Aorta (tissue), 5 donors: Measurements from ENCODE around the gene CDK19. TPM values are rescaled to one million over a fixed set of nuclear protein-coding genes. Genes with fewer than 3 reads are reported as not detected.
"Not testable (repeated sequence)": the region's sequence is repeated elsewhere in the genome, so short reads cannot be mapped to it uniquely, and the experiment has no call there.

Experiments
- ATAC-seq: fragments of 200-7000 bp; cut with Tn5 transposase; one replicate; pipeline ENCODE4 v1.9.1; 2022; ENCODE audit warnings: moderate library complexity; ENCODE audit not compliant: low FRiP score
- DNase-seq, 2 donors: peaks; one replicate each; pipeline ENCODE4 v3.0.0-alpha.2; 2020
- H3K27ac ChIP-seq, 2 donors: one replicate each; pipeline ENCODE4 v1.5.1; 2013; ENCODE audit warnings: low read length in 2 of 2, mild to moderate bottlenecking in 2 of 2, moderate library complexity in 2 of 2, control low read depth in 1 of 2, inconsistent platforms in 1 of 2, low read depth in 1 of 2
- H3K27me3 ChIP-seq, 2 donors: one replicate each; pipeline ENCODE4 v1.6.1; 2013; ENCODE audit warnings: control low read depth in 1 of 2, low read length in 1 of 2, mild to moderate bottlenecking in 1 of 2, moderate library complexity in 1 of 2; ENCODE audit not compliant: insufficient read depth in 2 of 2, control insufficient read depth in 1 of 2
- H3K36me3 ChIP-seq, 2 donors: one replicate each; pipeline ENCODE4 v1.6.1; 2013; ENCODE audit warnings: control low read depth in 1 of 2, low read length in 1 of 2, mild to moderate bottlenecking in 1 of 2; ENCODE audit not compliant: insufficient read depth in 2 of 2, control insufficient read depth in 1 of 2
- H3K4me1 ChIP-seq, 2 donors: one replicate each; pipeline ENCODE4 v1.6.1; 2013; ENCODE audit warnings: low read length in 2 of 2, control low read depth in 1 of 2, mild to moderate bottlenecking in 1 of 2, moderate library complexity in 1 of 2; ENCODE audit not compliant: insufficient read depth in 2 of 2, control insufficient read depth in 1 of 2
- H3K4me3 ChIP-seq, 2 donors: one replicate each; pipeline ENCODE4 v1.5.1; 2013; ENCODE audit warnings: low read length in 2 of 2, control low read depth in 1 of 2, mild to moderate bottlenecking in 1 of 2
- H3K9me3 ChIP-seq: one replicate; pipeline ENCODE4 v1.6.1; 2013; ENCODE audit warnings: mild to moderate bottlenecking, low read length; ENCODE audit not compliant: control insufficient read depth
- WGBS, 2 donors: extraction: QIAGEN DNeasy Blood & Tissue Kit; methylation state at CpG; one replicate each; pipeline ENCODE4 v1.1.7; 2013; 5-methylcytosine and 5-hydroxymethylcytosine counted together
- intact Hi-C, 2 donors: fragments of 100-400 bp; cut with DNase I; formaldehyde crosslinking; loops; one replicate each; pipeline versions ENCODE4 v1.14.2 to v1.15.0; 2022
- polyA plus RNA-seq, 2 donors: library from polyadenylated mRNA; stranded (reverse); fragments of 200-250 nt; gene quantifications; one replicate each; pipeline ENCODE4 v1.2.3, GENCODE V29; 2013
- total RNA-seq, 2 donors: library from RNA; stranded (reverse); fragmentation: NEBNext Ultra II Directional; extraction: Animal tissue kit (Norgen Biotek cat#: 25700); gene quantifications; one replicate each; pipeline ENCODE4 v1.2.1, GENCODE V29; 2021
- donor health status: healthy with polysubstance abuse.
- donor health status: Bipolar disorder and iron deficiency.
- donor health status: DM: no; HTN: no; CAD: no.
- donor health status: DM: no; HTN: no; CAD: no.
- donor health status: DM: yes; HTN: yes; CAD: no.

CDK19 gene
- total and polyA plus RNA-seq, 4 donors = 5.4 to 22.4 (median 12.8) TPM

GRCh38 chr6:110735666-110736065, 79.6 kb downstream of the CDK19 start:
- H3K27ac ChIP-seq = no peak overlapping the region
- no peak for ATAC-seq
- no peak overlapping the region for H3K4me3 ChIP-seq
- DNase-seq = no peak
- H3K4me1 ChIP-seq = no peaks in the 10 kb centered on the region
- no peaks in the 10 kb centered on the region for H3K27me3 ChIP-seq
- 96 to 97% methylated on average over 4 of the region's 4 CpGs for WGBS, 2 donors
- intact Hi-C loops = no loop called here
- no peaks in the 10 kb centered on the region for H3K36me3 ChIP-seq
- no peaks in the 10 kb centered on the region for H3K9me3 ChIP-seq

- Histone ChIP-seq H3K9me3 (no peaks in the 10 kb centered on the region), H3K4me3 (no peak overlapping the region), H3K27ac (no peak overlapping the region), H3K27me3 (no peaks in the 10 kb centered on the region), H3K4me1 (no peaks in the 10 kb centered on the region), H3K36me3 (no peaks in the 10 kb centered on the region)
- intact Hi-C loops = no loop called here
- DNase-seq = no peak
- no peak for ATAC-seq
- WGBS, 2 donors = 96 to 98% methylated on average over 3 of the region's 3 CpGs
These were observed 83.4 kb downstream of the CDK19 start for GRCh38 chr6:110731898-110732297.

- intact Hi-C loops = no loop called here
- Histone ChIP-seq H3K4me3 (no peak overlapping the region), H3K27me3 (no peaks in the 10 kb centered on the region), H3K4me1 (no peaks in the 10 kb centered on the region), H3K36me3 (no peaks in the 10 kb centered on the region), H3K9me3 (no peaks in the 10 kb centered on the region), H3K27ac (no peak overlapping the region)
- 92 to 97% methylated on average over 4 of the region's 4 CpGs for WGBS, 2 donors
- ATAC-seq (no peak), DNase-seq (no peak)
These were observed 84.1 kb downstream of the CDK19 start for GRCh38 chr6:110731196-110731595.

- Histone ChIP-seq H3K4me3 (no peak overlapping the region), H3K27ac (no peak overlapping the region), H3K27me3 (no peaks in the 10 kb centered on the region), H3K36me3 (no peaks in the 10 kb centered on the region), H3K4me1 (no peaks in the 10 kb centered on the region), H3K9me3 (no peaks in the 10 kb centered on the region)
- ATAC-seq (no peak), DNase-seq (no peak)
- intact Hi-C loops = no loop called here
- WGBS, 2 donors = 96 to 100% methylated on average over 1 of the region's 1 CpG
These were observed 86.8 kb downstream of the CDK19 start for GRCh38 chr6:110728501-110728900.

- Histone ChIP-seq H3K27me3 (no peaks in the 10 kb centered on the region), H3K4me1 (no peaks in the 10 kb centered on the region), H3K4me3 (no peak overlapping the region), H3K27ac (no peak overlapping the region), H3K9me3 (no peaks in the 10 kb centered on the region), H3K36me3 (no peaks in the 10 kb centered on the region)
- 90 to 93% methylated on average over 3 of the region's 3 CpGs for WGBS, 2 donors
- DNase-seq (no peak), ATAC-seq (no peak)
- intact Hi-C loops = no loop called here
These were observed 92.3 kb downstream of the CDK19 start for GRCh38 chr6:110723017-110723416.

GRCh38 chr6:110720066-110720465, 95.2 kb downstream of the CDK19 start:
- Histone ChIP-seq H3K36me3 (no peaks in the 10 kb centered on the region), H3K9me3 (no peaks in the 10 kb centered on the region), H3K27ac (no peak overlapping the region), H3K4me1 (no peaks in the 10 kb centered on the region), H3K4me3 (no peak overlapping the region), H3K27me3 (no peaks in the 10 kb centered on the region)
- intact Hi-C loops = no loop called here
- WGBS, 2 donors = 86 to 93% methylated on average over 3 of the region's 3 CpGs
- ATAC-seq (no peak), DNase-seq (no peak)

GRCh38 chr6:110719601-110720000, 95.7 kb downstream of the CDK19 start:
- ATAC-seq, H3K4me3 ChIP-seq, H3K9me3 ChIP-seq, H3K27me3 ChIP-seq, H3K27ac ChIP-seq, H3K4me1 ChIP-seq, DNase-seq, intact Hi-C loops, H3K36me3 ChIP-seq: not testable (repeated sequence)
- WGBS, 2 donors = 96 to 97% methylated on average over 7 of the region's 7 CpGs

GRCh38 chr6:110714143-110714542, 101.1 kb downstream of the CDK19 start:
- ATAC-seq (no peak), DNase-seq (no peak)
- Histone ChIP-seq H3K27me3 (no peaks in the 10 kb centered on the region), H3K36me3 (no peaks in the 10 kb centered on the region), H3K4me1 (no peaks in the 10 kb centered on the region), H3K27ac (no peak overlapping the region), H3K4me3 (no peak overlapping the region), H3K9me3 (no peaks in the 10 kb centered on the region)
- intact Hi-C loops = no loop called here
- WGBS, 2 donors = 93 to 98% methylated on average over 1 of the region's 1 CpG

GRCh38 chr6:110712238-110712637, 103.0 kb downstream of the CDK19 start:
- 96 to 99% methylated on average over 3 of the region's 3 CpGs for WGBS, 2 donors
- no peak for DNase-seq
- no peak for ATAC-seq
- H3K36me3 ChIP-seq = no peaks in the 10 kb centered on the region
- H3K4me3 ChIP-seq = no peak overlapping the region
- intact Hi-C loops = no loop called here
- H3K9me3 ChIP-seq = no peaks in the 10 kb centered on the region
- no peaks in the 10 kb centered on the region for H3K27me3 ChIP-seq
- H3K4me1 ChIP-seq = no peaks in the 10 kb centered on the region
- no peak overlapping the region for H3K27ac ChIP-seq
